SK-N-SH (cell line): ENCODE data around the gene TIGD2. TPM values are rescaled to one million over a fixed set of nuclear protein-coding genes. Genes with fewer than 3 reads are reported as not detected.

Experiments used
- CTCF ChIA-PET: fragments of 300-600, 350-600 bp; formaldehyde crosslinking; extraction: SDS; loops from one replicate; lab custom pipeline; 2021; lab: Yijun Ruan, JAX
- POLR2A ChIA-PET: fragments of 350-600 bp; sonication (Branson Sonifier 250); formaldehyde crosslinking; extraction: SDS; loops from one replicate; lab custom pipeline; 2020; ENCODE audit warnings: antibody characterized with exemption, inconsistent platforms; lab: Yijun Ruan, JAX
- DNase-seq: peaks from one replicate; pipeline ENCODE4 v3.0.0; 2012
- H2AFZ ChIP-seq: fragments of 200-600 bp; sonication (generic); 2 replicates; pipeline ENCODE4 v1.8.1; 2016; ENCODE audit warnings: antibody characterized with exemption, mild to moderate bottlenecking, low read depth
- H3F3A ChIP-seq: fragments of 200-600 bp; sonication (generic); replicated peaks from 2 replicates; pipeline ENCODE3; 2016; ENCODE audit warnings: antibody characterized with exemption, mild to moderate bottlenecking; ENCODE audit not compliant: insufficient read depth
- H3K27ac ChIP-seq, 2 experiments: fragments of 200-500 bp in 1 of 2; fragments of 200-600 bp in 1 of 2; sonication (Bioruptor generic) in 1 of 2; sonication (generic), shearing (Covaris generic) in 1 of 2; 2 replicates each; pipeline versions ENCODE4 v1.5.1 to v1.6.1; 2014 to 2016; ENCODE audit warnings: low read depth in 2 of 2, inconsistent platforms in 1 of 2, low read length in 1 of 2, mild to moderate bottlenecking in 1 of 2, mixed read lengths in 1 of 2
- H3K27me3 ChIP-seq: fragments of 200-600 bp; sonication (generic), shearing (Covaris generic); 2 replicates; pipeline ENCODE4 v1.6.1; 2016; ENCODE audit warnings: mixed run types; ENCODE audit not compliant: insufficient read depth
- H3K36me3 ChIP-seq, 2 experiments: fragments of 200-500 bp in 1 of 2; fragments of 200-600 bp in 1 of 2; sonication (Bioruptor generic) in 1 of 2; sonication (generic) in 1 of 2; replicated peaks in 1 of 2; 2 replicates each; pipeline versions ENCODE3 to v1.5.1; 2014 to 2016; ENCODE audit warnings: low read length in 1 of 2, mild to moderate bottlenecking in 1 of 2; ENCODE audit not compliant: insufficient read depth in 2 of 2, control insufficient read depth in 1 of 2
- H3K4me1 ChIP-seq, 2 experiments: fragments of 200-500 bp in 1 of 2; fragments of 200-600 bp in 1 of 2; sonication (Bioruptor generic) in 1 of 2; sonication (generic), shearing (Covaris generic) in 1 of 2; 2 replicates each; pipeline versions ENCODE4 v1.5.1 to v1.6.1; 2014 to 2016; ENCODE audit warnings: low read depth in 1 of 2, low read length in 1 of 2, mixed run types in 1 of 2; ENCODE audit not compliant: insufficient read depth in 2 of 2, control insufficient read depth in 1 of 2
- H3K4me2 ChIP-seq: fragments of 200-600 bp; sonication (generic), shearing (Covaris generic); 2 replicates; pipeline ENCODE4 v1.6.1; 2017; ENCODE audit warnings: mixed run types
- H3K4me3 ChIP-seq, 2 experiments: fragments of 200-500 bp in 1 of 2; fragments of 200-600 bp in 1 of 2; sonication (Bioruptor generic) in 1 of 2; sonication (generic), shearing (Covaris generic) in 1 of 2; 2 replicates each; pipeline versions ENCODE4 v1.5.1 to v1.8.1; 2014 to 2016; ENCODE audit warnings: low read depth in 2 of 2, inconsistent platforms in 1 of 2, low read length in 1 of 2, mild to moderate bottlenecking in 1 of 2, mixed read lengths in 1 of 2, moderate library complexity in 1 of 2
- H3K79me2 ChIP-seq: fragments of 200-600 bp; sonication (generic); 2 replicates; pipeline ENCODE4 v1.8.1; 2017; ENCODE audit warnings: mild to moderate bottlenecking; ENCODE audit not compliant: insufficient read depth
- H3K9ac ChIP-seq: fragments of 200-600 bp; sonication (generic); 2 replicates; pipeline ENCODE4 v1.6.1; 2017; ENCODE audit warnings: mixed run types
- H3K9me2 ChIP-seq: fragments of 200-600 bp; sonication (generic); 2 replicates; pipeline ENCODE4 v1.6.1; 2017; ENCODE audit warnings: mixed run types
- H3K9me3 ChIP-seq: fragments of 200-600 bp; sonication (generic); 2 replicates; pipeline ENCODE4 v1.6.1; 2017; ENCODE audit warnings: mixed run types, mild to moderate bottlenecking, moderate library complexity
- H4K20me1 ChIP-seq: fragments of 200-600 bp; sonication (generic); 2 replicates; pipeline ENCODE4 v1.6.1; 2017; ENCODE audit warnings: mild to moderate bottlenecking, mixed run types; ENCODE audit not compliant: insufficient read depth
- FOXJ3 ChIP-seq: sonication (generic); formaldehyde crosslinking; IDR thresholded peaks from 2 replicates; pipeline ENCODE4 v1.5.1; 2020; ENCODE audit warnings: mild to moderate bottlenecking, missing genetic modification reagents
- WGBS: methylation state at CpG from one replicate; pipeline ENCODE4 v1.1.6; 2017; ENCODE audit warnings: low lambda C conversion rate; 5-methylcytosine and 5-hydroxymethylcytosine counted together
- polyA plus RNA-seq, 3 experiments: library from polyadenylated mRNA; depleted of rRNA; stranded (reverse); fragments of >200 nt; gene quantifications; 2 replicates each; pipeline ENCODE4 v1.2.3, GENCODE V29; 2012
- small RNA-seq, 7 experiments: library from RNA; depleted of rRNA; stranded (forward); fragments of <200 nt; gene quantifications; one replicate each; pipeline ENCODE3, GENCODE V24; 2012
- TF ChIP-seq, protein P1 (sequence below): fragments of 200-600 bp; sonication (generic); IDR thresholded peaks from 2 replicates; pipeline ENCODE4 v1.6.1; 2017; ENCODE audit warnings: antibody characterized with exemption, mild to moderate bottlenecking, moderate library complexity

Gene TIGD2
- polyA plus RNA-seq, 1 of the 3 experiments (the other 2 are of a cell fraction): 0.84 TPM

DNA sequence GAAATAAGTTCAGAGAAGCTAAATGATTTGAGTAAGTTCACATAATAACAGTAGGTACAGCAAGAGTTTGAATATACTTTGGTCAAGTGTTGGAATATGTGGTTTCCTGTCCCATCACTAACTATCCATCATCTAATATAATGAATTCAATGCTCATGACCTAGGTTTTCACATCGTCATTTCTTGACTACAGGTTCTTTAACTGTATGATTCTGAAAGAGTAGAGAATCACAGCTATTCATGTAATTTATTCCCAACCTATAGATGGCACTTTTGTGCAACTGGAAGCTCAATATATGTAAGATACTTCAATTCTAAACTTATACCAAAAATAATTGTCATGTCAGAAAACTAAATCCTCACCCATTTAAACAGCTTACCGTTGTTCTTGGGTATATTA lies 53.1 kb downstream of the TIGD2 start:
- TF ChIP-seq, protein P1, sequence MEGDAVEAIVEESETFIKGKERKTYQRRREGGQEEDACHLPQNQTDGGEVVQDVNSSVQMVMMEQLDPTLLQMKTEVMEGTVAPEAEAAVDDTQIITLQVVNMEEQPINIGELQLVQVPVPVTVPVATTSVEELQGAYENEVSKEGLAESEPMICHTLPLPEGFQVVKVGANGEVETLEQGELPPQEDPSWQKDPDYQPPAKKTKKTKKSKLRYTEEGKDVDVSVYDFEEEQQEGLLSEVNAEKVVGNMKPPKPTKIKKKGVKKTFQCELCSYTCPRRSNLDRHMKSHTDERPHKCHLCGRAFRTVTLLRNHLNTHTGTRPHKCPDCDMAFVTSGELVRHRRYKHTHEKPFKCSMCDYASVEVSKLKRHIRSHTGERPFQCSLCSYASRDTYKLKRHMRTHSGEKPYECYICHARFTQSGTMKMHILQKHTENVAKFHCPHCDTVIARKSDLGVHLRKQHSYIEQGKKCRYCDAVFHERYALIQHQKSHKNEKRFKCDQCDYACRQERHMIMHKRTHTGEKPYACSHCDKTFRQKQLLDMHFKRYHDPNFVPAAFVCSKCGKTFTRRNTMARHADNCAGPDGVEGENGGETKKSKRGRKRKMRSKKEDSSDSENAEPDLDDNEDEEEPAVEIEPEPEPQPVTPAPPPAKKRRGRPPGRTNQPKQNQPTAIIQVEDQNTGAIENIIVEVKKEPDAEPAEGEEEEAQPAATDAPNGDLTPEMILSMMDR: peak; percentile 15; the same call in 1 of the 2 replicates
- TF ChIP-seq FOXJ3 (CRISPR knock-in tag): no peak
- H3K4me3 ChIP-seq: no peak overlapping the region
- no peaks in the 10 kb centered on the region for H3K9me2 ChIP-seq
- H4K20me1 ChIP-seq: no peaks in the 10 kb centered on the region
- 36% methylated on average over 2 of the region's 2 CpGs for WGBS
- H3K27ac ChIP-seq: no peak overlapping the region
- no peaks in the 10 kb centered on the region for H3K27me3 ChIP-seq
- ChIA-PET POLR2A (no interaction called here), CTCF (interaction anchor here (0.6 to 1.5 kb wide), 5 partner anchors 11 to 490 kb away, joined by 3 to 10 read pairs (median 3); no protein-coding TSS in a partner anchor)
- H2AFZ ChIP-seq: no peak overlapping the region
- no peaks in the 10 kb centered on the region for H3K4me1 ChIP-seq
- no peaks in the 10 kb centered on the region for H3F3A ChIP-seq
- DNase-seq: no peak
- no peak overlapping the region for H3K4me2 ChIP-seq
- H3K36me3 ChIP-seq: no peaks in the 10 kb centered on the region
- H3K79me2 ChIP-seq: no peaks in the 10 kb centered on the region
- H3K9ac ChIP-seq: no peak overlapping the region
- no peaks in the 10 kb centered on the region for H3K9me3 ChIP-seq

Small RNA genes lying within 50 kb of the gene (small RNA-seq; reads per million reads assigned to genes)
- gene RNU6-907P: 0 reads per million in 7 experiments

Other genes starting within 250 kb of the TIGD2 start
- 0.67 and 1.1 TPM in 2 replicates for gene FAM13A, start 54.3 kb upstream of the TIGD2 start, polyA plus RNA-seq (2012; rRNA removed)
- not detected in 2 replicates for gene GPRIN3, start 196.3 kb downstream of the TIGD2 start, polyA plus RNA-seq (2012; rRNA removed)